Measurements from ENCODE around the gene MORC1.

The MORC1 gene

GRCh38 chr3:108936924-108937689, 180.8 kb downstream of the MORC1 start:
- no peak for DNase-seq (ENCODE audit: low read depth)

- DNase-seq (ENCODE audit: low read depth), result no peak
Measured at GRCh38 chr3:108931035-108931434, 186.9 kb downstream of the MORC1 start.

GRCh38 chr3:108918866-108919265, 199.1 kb downstream of the MORC1 start:
- DNase-seq (ENCODE audit: low read depth), result no peak

- DNase-seq (ENCODE audit: low read depth), result peak; percentile 42
Measured at GRCh38 chr3:108914774-108915641, 202.9 kb downstream of the MORC1 start.

- no peak for DNase-seq (ENCODE audit: low read depth)
Measured at GRCh38 chr3:108909799-108910198, 208.1 kb downstream of the MORC1 start.

Measured in HS-27A (cell line).